ENCODE results near the gene MAP1B. TPM values are rescaled to one million over a fixed set of nuclear protein-coding genes. Genes with fewer than 3 reads are reported as not detected.

MAP1B gene
- total and polyA plus RNA-seq, 9 of the 15 experiments (the other 6 are each of a cell fraction or from before 2014, with no cell fraction given), result 5.2 to 66.1 (median 17.3) TPM

- CTCF ChIA-PET (ENCODE audit: low intra/inter-chr PET ratio), result no interaction called here
- POLR2A ChIA-PET, result interaction anchor here (1.3 to 1.9 kb wide), 2 partner anchors 10 to 16 kb away, joined by 3 to 9 read pairs; partner anchors contain the start of gene MAP1B
- no peaks in the 10 kb centered on the region for H3K36me3 ChIP-seq (ENCODE audit: control insufficient read depth, insufficient read depth, low read length)
- no peaks in the 10 kb centered on the region for H4K20me1 ChIP-seq (replicated peaks; ENCODE audit: control insufficient read depth, insufficient read depth, low read length)
- intact Hi-C loops (cut with micrococcal nuclease) (no loop called here), in situ Hi-C loops (cut with MboI) (no loop called here)
- BruUV-seq (replicated peaks), result no TSS peak
- no peak overlapping the region for H3K27ac ChIP-seq (ENCODE audit: extremely low read depth, low read depth, low read length)
- FAIRE-seq (no peak), ATAC-seq (no peak), DNase-seq (ENCODE audit: extremely low read depth in 1 of 4, low spot score in 3 of 4) (no peak)
- no peak overlapping the region for H2AFZ ChIP-seq (ENCODE audit: low read depth, low read length)
- no peaks in the 10 kb centered on the region for H3K79me2 ChIP-seq (ENCODE audit: control insufficient read depth, insufficient read depth, low read length)
- no peak overlapping the region for H3K9ac ChIP-seq (ENCODE audit: insufficient read depth in 1 of 2, low read depth in 2 of 2, low read length in 2 of 2)
- H3K27me3 ChIP-seq (ENCODE audit: control insufficient read depth in 2 of 2, insufficient read depth in 2 of 2, low read length in 2 of 2), result peaks cover 11 to 29% of the 10 kb centered on the region in 2 experiments
- 0% methylated on average over 1 of the region's 1 CpG for WGBS (ENCODE audit: insufficient coverage, low coverage, missing lambda C conversion rate)
- H3K4me3 ChIP-seq, result no peak overlapping the region
- no peaks in the 10 kb centered on the region for H3K9me3 ChIP-seq (replicated peaks; ENCODE audit: control insufficient read depth, insufficient read depth, low read depth, low read length)
- H3K9me1 ChIP-seq (ENCODE audit: control insufficient read depth, insufficient read depth, low read length), result no peaks in the 10 kb centered on the region
- no peaks in the 10 kb centered on the region for H3K4me1 ChIP-seq (replicated peaks in 1 of 2; ENCODE audit: control insufficient read depth in 2 of 2, insufficient read depth in 2 of 2, low read length in 2 of 2)
- TF ChIP-seq MCM5 (IDR thresholded peaks at IDR 0.05; ENCODE audit: low read depth) (no peak), POLR3A (IDR thresholded peaks at IDR 0.05; ENCODE audit: borderline replicate concordance, extremely low read depth, insufficient read depth, insufficient read length) (no peak), ZFX (CRISPR knock-in tag; IDR thresholded peaks at IDR 0.05) (no peak), SNIP1 (IDR thresholded peaks at IDR 0.05; ENCODE audit: low read depth) (no peak)
- H3K4me2 ChIP-seq (ENCODE audit: insufficient read depth, low read length), result no peak overlapping the region
These were observed 15.2 kb upstream of the MAP1B start for GRCh38 chr5:72092074-72092473.

- Histone ChIP-seq H3K9me3 (replicated peaks; ENCODE audit: control insufficient read depth, insufficient read depth, low read depth, low read length) (no peaks in the 10 kb centered on the region), H3K9me1 (ENCODE audit: control insufficient read depth, insufficient read depth, low read length) (no peaks in the 10 kb centered on the region), H3K9ac (ENCODE audit: insufficient read depth in 1 of 2, low read depth in 2 of 2, low read length in 2 of 2) (no peak overlapping the region), H3K27me3 (ENCODE audit: control insufficient read depth in 2 of 2, insufficient read depth in 2 of 2, low read length in 2 of 2) (peaks cover 11 to 23% of the 10 kb centered on the region in 2 experiments), H3K4me2 (ENCODE audit: insufficient read depth, low read length) (no peak overlapping the region), H3K36me3 (ENCODE audit: control insufficient read depth, insufficient read depth, low read length) (no peaks in the 10 kb centered on the region), H3K4me1 (replicated peaks in 1 of 2; ENCODE audit: control insufficient read depth in 2 of 2, insufficient read depth in 2 of 2, low read length in 2 of 2) (no peaks in the 10 kb centered on the region), H3K79me2 (ENCODE audit: control insufficient read depth, insufficient read depth, low read length) (no peaks in the 10 kb centered on the region), H3K4me3 (no peak overlapping the region), H2AFZ (ENCODE audit: low read depth, low read length) (no peak overlapping the region), H3K27ac (ENCODE audit: extremely low read depth, low read depth, low read length) (no peak overlapping the region), H4K20me1 (replicated peaks; ENCODE audit: control insufficient read depth, insufficient read depth, low read length) (no peaks in the 10 kb centered on the region)
- ChIA-PET CTCF (ENCODE audit: low intra/inter-chr PET ratio) (no interaction called here), POLR2A (interaction anchor here (1.2 to 1.9 kb wide), 2 partner anchors 11 to 14 kb away, joined by 3 to 9 read pairs; partner anchors contain the start of gene MAP1B)
- TF ChIP-seq ATF3 (IDR thresholded peaks at IDR 0.05), result 0 out of 2 replicates have a peak, but pooled peaks have one; percentile 12
- no peak for TF ChIP-seq ATF3 (CRISPR knock-in tag; conservative IDR thresholded peaks at IDR 0.05)
- peak; percentile 56 for TF ChIP-seq FOSL1 (tag; conservative IDR thresholded peaks at IDR 0.05)
- no peak for TF ChIP-seq MAFK (IDR thresholded peaks at IDR 0.05; ENCODE audit: low read length)
- in situ Hi-C loops (cut with MboI) (no loop called here), intact Hi-C loops (cut with micrococcal nuclease) (no loop called here)
- FAIRE-seq (no peak), ATAC-seq (no peak), DNase-seq (ENCODE audit: extremely low read depth in 1 of 4, low spot score in 3 of 4) (no peak)
- BruUV-seq (replicated peaks), result no TSS peak
These were observed 14.1 kb upstream of the MAP1B start for GRCh38 chr5:72093217-72093616.

Data from K562 (cell line).